B cell (primary cell): ENCODE results near the gene TMEM87B.

ENCODE experiments used
- CTCF ChIP-seq: fragments of 200-600 bp; IDR thresholded peaks from one replicate; pipeline ENCODE4 v1.8.0; 2022; ENCODE audit warnings: antibody characterized with exemption, mild to moderate bottlenecking
- EZH2 ChIP-seq: IDR thresholded peaks from 2 replicates; pipeline ENCODE4 v1.6.1; 2012; ENCODE audit warnings: borderline replicate concordance, low read depth, mild to moderate bottlenecking, moderate library complexity, low read length; ENCODE audit not compliant: insufficient read depth, poor library complexity, severe bottlenecking

GRCh38 chr2:112056626-112056987, 1.5 kb downstream of the TMEM87B start:
- no peak for TF ChIP-seq CTCF
- TF ChIP-seq EZH2 = no peak
